Measurements from ENCODE around the gene FOXP1. TPM values are rescaled to one million over a fixed set of nuclear protein-coding genes. Genes with fewer than 3 reads are reported as not detected.
A peak's percentile ranks its signal among the peaks of the same experiment; 100 is the strongest.

FOXP1 gene
- total RNA-seq, 1 donor from 2014 or later = 128 TPM

DNA sequence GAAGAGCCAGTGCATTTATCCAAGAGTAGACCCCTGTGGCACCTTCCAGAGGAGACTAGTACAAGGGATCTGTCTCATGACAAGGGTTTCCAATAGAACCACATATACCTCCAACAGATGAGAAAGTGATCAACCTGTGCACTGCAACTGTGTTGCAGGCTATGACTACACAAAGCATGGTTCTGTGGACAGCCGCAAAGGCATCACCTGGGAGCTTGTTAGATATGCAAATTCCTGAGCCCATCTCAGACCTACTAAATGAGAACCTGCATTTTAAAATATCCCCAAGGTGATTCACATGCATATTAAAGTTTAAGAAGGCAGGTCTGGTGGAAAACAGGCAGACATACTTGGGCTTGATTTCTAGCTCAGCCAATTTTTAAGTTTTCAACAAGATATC is 368.7 kb downstream of the FOXP1 start:
- DNase-seq (ENCODE audit: low spot score) = no peak

DNA sequence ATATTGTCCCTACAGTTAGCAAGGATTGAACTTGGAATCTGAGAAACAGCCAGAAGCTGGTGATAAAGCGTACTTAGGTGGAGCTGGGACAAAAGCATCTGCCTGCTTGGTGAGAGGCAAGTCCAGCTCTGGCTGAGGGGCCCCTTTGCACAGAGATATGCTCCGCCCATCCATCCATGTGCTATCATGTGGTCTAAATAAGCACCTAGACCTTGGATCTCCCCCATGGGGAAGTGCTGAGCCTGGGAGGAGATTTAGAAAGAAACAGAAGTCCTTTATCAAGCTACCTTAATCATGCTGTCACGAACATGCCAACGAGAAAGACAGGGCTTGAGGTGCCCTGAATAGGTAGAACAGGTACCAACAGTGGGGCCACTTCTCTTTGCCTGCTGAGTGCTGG is 369.5 kb downstream of the FOXP1 start:
- no peak for DNase-seq (ENCODE audit: low spot score)

DNA sequence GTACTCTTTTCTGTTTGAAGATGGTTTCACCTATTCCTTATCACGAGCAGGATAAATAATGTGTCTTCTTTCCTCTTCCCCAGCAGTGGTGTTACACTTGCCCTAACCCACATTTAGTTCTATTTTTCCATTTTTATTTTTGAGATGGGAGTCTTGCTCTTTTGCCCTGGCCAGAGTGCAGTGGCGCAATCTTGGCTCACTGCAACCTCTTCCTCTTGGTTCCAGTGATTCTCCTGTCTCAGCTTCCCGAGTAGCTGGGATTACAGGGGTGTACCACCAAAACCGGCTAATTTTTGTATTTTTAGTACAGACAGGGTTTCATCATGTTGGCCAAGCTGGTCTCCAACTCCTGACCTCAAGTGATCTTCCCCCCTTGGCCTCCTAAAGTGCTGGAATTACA is 372.4 kb downstream of the FOXP1 start:
- DNase-seq (ENCODE audit: low spot score) = no peak

DNA sequence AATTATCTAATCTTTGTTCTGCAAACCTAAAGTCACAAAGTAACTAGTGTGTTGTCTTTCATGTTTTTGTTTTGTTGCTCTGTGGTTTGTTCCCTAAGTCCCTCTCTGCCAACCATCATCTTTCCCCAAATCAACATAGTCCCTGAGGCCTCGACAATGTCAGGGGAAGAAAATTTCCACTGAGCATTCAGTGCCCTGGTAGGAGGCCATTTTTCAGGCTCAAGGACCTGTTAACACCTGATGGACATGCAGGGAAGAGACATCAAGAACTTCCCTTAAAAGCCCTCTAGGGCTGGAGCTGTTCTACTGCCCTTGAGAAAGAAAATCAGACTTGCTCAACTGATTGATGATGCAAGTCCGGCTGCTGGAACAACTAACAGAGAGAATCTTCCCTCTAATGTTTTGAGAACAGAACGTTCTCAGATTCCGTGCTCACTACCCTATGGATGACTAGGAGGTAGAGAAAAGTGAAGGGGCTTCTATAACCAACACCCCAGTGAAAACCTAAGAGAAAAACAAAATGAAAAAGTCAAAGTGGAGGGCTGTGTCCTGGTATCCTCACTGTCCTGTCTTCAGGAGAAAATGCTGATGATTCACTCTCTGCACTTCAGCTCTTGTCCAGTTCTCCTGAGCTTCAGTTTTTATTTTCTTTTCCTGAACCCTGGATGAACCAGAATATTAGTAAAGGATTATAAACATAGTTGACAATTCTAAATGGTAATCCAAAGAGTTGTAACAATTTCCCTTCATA is 373.1 kb downstream of the FOXP1 start:
- peak; percentile 40 for DNase-seq (ENCODE audit: low spot score)

DNA sequence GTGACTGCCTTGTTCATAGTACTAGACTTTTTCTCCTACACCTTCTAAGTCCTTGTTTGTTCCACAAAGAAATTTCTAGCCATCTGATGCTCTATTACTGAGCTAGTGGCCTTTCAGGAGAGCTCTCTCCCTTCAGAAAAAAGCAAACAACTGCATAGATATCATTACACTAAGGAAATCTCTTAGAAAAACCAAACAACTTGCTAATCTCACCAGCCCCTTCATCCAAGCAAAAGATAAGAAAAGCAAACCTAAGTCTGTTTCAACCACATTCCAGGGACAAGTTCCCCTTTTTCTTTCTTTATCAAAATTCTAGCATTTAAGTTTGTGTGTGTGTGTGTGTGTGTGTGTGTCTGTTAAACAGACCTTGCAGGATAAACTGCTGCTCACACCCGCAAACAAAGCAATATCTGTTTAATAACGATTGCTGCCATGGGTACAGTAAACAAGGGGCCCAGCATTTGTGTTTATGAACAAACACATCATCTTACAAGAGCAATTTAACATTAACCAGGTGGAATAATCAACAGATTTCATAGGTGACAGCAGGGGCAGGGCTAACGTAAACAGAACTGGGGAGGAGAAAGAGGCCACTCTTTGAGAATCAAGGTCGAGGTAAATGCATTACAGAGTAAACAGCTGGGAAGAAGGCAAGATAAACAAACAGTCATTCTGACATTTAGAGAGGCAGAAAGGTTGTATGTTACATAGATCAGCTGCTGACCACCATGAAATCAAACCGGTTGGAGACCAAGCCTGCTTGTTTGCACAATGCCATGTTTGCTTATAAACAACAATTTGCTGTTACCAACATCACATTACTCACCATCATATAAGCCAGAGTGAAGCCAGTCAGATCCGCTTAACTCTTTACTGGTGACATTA is 375.1 kb downstream of the FOXP1 start:
- peak; percentile 60 for DNase-seq (ENCODE audit: low spot score)

DNA sequence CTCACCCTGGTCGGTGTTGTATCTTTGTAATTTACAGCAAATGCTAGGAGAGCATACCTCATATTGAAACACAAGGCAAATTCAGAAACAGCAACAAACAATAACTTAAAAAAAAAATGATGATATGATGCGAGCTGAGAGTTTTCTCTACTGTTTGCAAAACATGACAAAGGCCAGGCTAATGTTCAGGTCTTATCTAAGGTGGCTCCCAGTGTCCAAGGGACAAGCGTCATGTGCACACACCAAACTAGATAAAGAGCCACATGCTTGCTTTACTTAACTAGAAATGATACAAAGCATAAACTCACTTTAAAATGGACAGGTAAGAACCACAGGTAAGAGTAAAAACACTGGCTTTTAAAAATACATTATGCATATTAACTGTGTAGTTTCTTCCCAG is 375.9 kb downstream of the FOXP1 start:
- DNase-seq (ENCODE audit: low spot score) = peak; percentile 65

DNA sequence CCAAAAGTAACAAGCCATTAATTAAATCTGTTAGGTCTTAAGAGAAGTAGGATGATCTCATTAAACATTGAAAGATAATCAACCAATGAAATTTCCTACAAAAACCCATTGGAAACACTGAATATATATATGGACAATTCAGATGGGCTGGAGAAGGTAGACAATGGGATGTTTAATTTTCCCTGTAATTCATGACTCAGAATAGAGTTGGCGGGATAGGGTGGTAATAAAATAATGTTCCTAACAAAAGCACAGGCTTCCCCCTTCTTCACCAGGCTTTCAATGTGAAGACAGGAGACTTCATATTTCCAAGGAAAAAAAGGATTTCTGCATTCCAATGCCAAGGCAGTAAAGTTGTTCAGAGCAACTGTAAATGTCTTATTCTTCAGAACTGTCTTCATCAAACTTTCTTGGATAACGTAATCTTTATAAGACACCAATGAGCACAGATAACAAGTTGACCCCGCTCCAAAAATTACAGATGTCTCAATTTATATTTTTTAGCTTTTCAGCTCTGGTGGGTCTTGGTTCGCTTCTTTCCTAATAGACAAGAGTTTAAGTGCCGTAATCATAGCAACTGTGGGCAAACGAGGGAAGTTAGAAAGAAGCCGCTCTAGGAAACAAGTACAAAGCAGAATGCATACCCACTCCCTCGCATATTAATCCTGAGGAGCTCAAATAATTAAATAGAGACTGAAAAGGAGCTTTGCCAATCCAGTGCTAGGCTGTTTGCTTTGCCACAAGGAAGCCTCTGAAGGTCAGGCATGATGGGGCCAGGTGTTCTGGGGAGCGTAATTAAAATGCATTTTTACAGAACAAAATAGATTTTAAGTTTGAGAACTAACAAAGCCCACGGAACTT is 377.0 kb downstream of the FOXP1 start:
- no peak for DNase-seq (ENCODE audit: low spot score)

DNA sequence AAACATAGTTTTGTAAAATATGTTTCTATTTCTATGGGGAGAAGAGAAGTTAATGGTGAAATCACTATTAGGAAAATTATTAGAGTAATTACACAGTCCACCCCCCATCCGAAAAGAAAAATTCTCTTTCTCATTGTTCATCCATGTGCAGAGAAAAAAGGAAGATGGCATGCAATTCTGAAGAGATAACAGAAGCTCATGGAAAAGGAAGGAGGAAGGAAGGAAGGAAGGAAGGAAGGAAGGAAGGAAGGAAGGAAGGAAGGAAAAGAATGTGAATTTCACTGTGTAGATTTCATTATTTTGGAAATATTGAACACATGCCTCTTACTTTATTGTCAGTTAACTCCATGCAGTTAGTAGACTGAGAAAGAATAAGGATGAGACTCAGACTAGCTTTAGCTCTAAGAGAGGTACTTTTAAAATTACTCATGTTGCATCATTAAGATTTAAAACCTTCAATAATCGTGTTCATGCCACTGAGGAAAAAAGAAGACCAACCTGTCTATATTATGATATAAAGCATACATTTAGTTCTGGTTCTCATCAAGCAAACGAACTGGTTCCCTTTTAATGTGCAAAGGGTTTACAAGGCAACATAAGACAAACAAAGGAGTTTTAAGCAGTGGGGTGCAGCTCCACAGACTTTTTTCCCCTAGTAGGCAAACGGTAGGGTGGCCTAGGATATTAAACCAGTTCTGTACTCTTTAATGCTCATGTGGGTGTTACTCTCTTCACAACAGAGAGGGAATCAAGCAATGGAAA is 379.6 kb downstream of the FOXP1 start:
- DNase-seq (ENCODE audit: low spot score) = no peak

DNA sequence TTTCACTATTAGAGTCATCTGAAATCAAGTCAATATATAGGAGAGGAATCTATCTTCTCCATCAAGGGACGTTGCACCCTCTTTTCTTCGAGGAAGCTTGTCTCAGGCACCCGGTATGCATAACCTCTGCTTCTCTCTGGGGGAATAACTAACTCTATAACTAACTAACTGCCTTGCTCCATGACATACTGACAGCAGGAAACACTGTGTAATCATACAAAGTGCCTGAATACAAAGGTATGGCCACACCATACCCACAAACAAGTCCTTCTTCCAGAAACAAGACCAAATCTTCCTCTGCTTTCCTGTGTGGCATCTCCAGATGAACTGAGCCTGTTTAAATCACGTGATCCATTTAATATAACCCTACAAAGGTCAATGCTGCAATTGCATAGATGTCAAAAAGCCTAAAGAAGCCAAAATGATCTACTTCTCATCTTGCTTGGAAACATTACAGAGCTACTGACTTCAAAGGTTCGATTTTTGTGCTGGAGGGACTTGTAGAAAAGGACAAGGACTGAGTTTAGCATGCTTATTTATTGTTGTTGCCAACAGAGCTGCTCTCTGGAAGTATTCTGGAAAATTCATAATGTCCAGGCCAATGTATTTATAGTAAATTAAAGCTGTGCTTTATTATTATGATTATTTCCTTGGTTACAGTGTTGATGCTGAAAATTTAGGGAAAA is 380.5 kb downstream of the FOXP1 start:
- no peak for DNase-seq (ENCODE audit: low spot score)

DNA sequence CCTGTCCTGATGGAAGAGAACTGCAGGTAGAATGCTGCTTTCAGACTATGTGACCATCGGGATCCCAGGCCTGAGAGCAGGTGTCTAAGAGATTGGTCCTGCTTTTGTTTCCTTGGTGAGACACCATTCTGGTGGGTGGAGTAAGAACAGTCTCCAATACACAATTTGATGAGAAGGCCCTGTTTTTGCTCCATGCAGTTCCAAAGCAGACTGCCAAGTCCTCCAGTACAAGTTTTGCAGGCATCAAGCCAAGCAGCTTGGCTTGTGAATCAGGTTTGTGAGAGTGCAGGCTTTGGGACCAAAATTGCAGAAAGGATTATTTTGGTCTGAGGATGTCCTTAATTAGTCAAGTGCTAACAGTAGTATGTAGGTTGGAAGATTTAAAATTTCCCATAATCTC is 381.6 kb downstream of the FOXP1 start:
- peak; percentile 54 for DNase-seq (ENCODE audit: low spot score)

DNA sequence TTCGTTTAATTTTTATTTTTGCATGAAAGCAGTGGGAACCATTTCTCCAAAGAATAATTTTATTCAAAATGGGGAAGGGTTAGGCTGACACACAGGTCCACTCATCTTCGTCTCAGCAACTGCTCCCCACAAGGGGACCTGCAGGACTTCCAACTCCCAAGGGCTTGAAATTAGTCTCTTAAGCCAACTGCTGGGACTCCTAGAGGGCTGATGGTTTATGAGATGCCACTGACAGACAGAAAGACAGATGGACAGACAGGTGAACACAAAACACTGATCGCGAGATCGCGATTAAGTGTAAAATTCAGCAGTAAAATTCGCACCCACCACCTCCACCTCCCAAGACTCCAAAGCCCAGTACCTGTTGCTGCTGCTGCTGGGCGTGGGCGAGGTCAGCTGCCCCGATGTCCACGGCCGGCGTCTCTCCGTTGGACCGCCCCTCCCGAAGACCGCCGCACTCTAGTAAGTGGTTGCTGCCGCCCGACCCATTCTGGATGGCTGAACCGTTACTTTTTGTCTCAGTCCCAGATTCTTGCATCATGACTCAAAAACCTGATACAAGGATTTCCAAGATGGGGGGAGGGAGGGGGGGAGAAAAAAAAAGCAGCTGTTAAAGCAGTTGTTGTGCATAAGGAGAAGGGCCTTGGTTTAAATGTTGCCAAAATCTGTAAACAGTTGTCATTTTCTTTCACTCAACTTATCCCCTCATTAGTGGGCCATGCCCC is 385.5 kb downstream of the FOXP1 start:
- DNase-seq (ENCODE audit: low spot score) = no peak

DNA sequence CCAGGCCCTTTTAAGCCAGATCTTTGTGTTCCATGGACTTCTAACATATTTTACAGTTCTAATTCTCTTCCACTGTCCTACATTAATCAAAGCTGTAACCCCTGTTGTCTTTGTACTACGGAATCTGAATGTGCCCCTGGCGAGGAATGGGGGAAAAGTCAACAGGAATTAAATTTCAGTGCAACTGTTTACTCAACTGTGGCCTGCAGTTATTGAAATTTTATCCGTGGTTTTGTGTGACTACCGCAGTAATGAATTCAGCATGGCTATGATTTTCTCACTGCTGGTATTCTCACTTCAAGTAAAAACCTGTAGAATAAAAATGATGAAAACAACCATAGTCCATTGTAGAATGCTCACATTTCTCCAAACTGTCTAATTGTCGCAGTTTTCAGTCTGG is 388.0 kb downstream of the FOXP1 start:
- no peak for DNase-seq (ENCODE audit: low spot score)

DNA sequence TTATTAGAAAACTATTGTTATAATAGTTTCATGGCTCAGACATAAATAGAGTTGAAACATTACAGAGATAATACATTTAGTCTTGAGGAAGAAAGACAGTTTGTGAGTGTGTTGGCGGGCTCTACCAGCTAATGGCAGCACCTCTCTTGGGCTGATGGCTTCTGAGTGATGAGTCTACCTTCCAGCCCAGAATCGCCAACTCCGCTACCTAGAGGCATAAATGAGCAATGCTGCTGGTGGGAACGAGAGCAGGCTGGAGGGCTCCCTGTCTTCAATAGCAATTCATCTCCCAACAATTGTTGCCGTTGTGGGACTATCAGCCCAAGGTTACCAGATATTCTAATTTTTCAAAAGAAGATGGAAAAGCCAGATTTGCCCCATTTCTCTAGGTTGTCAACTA is 388.7 kb downstream of the FOXP1 start:
- DNase-seq (ENCODE audit: low spot score) = no peak

DNA sequence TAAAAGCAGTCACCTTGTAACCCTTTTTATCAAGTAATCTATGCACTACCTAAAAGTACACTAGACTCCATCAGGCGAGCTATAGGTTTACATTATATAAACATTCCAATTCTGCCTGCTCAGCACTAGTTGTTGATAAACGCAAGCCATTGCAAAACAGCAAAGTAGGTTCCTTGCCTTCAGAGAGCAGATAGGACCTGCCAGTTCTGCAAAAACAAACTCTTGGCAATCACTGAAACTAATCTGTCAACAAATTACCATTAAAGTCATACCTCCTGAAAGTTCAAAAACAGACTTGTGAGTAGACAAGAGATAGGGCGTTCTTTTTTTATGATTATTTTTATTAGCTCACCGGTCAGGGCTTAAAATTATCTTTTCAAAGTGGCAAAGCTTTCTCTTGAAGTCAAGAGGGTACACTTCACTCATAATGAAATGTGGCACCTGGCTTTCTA is 392.5 kb downstream of the FOXP1 start:
- DNase-seq (ENCODE audit: low spot score) = no peak

DNA sequence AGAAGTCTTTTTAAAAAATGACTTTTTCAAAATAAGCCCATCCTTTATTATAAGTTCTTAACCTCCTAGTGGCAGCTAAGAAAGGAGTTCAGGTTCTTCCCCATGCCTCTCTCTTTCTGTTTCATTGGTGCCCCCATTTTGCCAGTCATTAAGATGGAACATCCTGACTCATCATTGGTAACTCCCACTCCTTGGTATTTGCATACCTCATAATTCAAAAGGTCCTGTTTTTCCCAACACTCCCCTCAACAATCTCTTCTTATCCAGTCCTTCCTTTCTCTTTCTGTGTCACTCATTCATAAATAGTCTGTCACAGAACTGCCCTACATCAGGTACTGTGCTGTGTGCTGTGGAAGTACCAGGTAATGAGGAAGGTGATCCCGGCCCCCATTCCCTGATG is 394.0 kb downstream of the FOXP1 start:
- DNase-seq (ENCODE audit: low spot score) = no peak

DNA sequence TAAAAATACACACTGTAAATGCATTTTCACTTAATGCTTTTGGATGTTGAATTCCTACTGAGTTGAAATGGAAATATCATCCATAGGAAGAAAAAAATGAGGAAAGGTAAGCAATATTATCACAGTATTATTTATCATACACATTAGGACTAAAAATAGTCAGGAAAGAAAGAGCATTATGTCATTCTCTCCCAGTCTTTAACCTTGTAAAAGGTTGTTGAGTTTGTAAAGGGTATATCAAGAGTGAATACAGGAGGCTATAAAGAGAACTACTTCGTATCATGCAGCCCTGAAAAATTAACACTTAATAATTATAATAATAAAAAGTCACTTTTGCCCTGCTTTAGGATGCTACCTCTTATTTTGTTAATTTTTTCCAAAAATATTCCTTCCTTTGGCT is 395.8 kb downstream of the FOXP1 start:
- no peak for DNase-seq (ENCODE audit: low spot score)

DNA sequence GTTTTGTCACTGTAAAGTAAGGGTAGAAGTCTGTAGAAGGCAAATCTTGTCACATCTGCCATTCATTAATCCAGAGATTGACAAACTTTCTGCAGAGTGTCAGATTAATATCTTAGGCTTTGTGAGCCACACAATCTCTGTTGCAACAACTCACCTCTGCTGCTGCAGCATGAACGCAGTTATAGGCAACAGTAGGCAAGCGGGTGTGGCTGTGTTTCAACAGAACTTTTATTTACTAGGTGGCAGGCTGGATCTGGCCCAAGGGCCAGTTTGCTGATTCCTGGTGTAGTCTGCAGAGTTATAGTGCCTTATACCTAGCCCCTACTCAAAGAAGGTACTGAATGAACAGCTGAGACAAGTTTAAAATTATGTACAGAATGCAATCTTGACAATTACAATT is 396.7 kb downstream of the FOXP1 start:
- peak; percentile 30 for DNase-seq (ENCODE audit: low spot score)

DNA sequence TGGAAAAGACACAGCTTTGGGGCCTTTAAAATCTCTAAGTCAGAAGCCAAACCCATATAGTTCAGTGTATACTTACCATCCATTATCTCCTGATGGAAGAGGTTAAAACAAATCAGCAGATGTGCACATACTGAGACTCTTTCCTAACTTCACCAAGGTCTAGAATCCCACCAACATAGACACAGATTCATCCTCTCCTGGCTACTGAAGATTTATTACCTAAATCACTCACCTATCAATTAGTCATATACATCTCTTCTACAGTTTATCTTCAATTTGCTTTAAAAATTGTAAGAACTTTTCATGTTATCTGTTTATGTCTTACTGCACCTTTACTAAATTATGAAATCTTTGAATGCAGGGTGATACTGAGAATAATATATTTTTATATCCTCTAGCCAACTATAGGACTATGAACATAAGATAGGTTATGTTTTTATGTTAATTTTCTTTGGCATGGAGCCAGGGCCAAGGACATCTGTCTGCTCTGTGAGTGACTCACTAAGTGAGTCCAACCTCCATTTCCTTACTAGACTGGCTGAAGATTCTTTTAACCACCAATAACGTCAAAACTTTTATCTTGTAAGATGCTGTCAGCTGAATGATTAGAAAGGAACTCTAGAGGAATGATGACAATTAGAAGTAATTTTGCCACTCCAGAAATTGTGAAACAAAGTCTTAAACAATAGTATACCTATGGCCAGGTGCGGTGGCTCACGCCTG is 397.6 kb downstream of the FOXP1 start:
- DNase-seq (ENCODE audit: low spot score) = no peak

DNA sequence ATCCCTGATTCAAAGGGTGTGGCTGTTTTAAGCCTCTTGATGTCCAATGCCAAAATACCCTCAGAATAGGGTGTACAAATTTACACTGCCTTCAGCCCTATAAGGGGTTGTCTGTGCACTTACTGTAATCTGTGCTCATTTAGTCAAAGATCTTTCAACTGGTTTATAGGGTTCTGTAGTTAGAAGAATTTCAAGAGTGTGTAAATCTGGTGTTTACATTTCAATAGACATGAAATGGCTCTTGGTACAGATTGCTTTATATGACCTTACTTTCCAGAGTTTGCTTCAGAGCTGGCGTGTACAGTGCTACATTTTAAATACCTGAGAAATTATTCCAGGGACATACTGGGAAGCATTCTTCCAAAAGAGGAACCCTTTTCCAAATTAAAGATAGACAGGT is 399.3 kb downstream of the FOXP1 start:
- no peak for DNase-seq (ENCODE audit: low spot score)
